ENCODE measurements around the gene ADGRA1.

The ADGRA1 gene

DNA sequence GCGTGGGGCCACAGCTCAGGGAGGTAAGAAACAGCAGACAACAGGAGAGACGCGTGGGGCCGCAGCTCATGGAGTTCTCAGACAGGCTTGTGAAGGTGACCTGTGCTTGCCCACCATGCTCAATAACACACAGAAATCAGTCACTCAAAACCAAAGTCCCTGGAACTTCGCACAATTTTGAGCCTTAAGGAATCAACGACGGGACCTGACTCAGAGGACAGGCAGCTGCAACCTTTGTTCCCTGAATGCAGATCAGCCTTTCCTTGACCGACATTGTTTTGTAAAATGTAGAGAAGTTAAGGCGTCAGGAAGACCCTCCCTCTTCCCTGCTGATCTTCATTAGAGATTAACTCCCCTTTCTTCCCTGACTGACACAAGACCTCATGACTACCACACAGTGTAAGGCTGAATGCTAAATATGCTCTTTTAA is 63.8 kb downstream of the ADGRA1 start:
- no peak overlapping the region for H3K4me3 ChIP-seq (ENCODE audit: control insufficient read depth, low read depth, low read length)
- DNase-seq (ENCODE audit: low read depth), result no peak
- TF ChIP-seq, protein P1, sequence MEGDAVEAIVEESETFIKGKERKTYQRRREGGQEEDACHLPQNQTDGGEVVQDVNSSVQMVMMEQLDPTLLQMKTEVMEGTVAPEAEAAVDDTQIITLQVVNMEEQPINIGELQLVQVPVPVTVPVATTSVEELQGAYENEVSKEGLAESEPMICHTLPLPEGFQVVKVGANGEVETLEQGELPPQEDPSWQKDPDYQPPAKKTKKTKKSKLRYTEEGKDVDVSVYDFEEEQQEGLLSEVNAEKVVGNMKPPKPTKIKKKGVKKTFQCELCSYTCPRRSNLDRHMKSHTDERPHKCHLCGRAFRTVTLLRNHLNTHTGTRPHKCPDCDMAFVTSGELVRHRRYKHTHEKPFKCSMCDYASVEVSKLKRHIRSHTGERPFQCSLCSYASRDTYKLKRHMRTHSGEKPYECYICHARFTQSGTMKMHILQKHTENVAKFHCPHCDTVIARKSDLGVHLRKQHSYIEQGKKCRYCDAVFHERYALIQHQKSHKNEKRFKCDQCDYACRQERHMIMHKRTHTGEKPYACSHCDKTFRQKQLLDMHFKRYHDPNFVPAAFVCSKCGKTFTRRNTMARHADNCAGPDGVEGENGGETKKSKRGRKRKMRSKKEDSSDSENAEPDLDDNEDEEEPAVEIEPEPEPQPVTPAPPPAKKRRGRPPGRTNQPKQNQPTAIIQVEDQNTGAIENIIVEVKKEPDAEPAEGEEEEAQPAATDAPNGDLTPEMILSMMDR (IDR thresholded peaks at IDR 0.05; ENCODE audit: control insufficient read depth, insufficient read depth, low read depth, low read length, missing control alignments), result no peak

DNA sequence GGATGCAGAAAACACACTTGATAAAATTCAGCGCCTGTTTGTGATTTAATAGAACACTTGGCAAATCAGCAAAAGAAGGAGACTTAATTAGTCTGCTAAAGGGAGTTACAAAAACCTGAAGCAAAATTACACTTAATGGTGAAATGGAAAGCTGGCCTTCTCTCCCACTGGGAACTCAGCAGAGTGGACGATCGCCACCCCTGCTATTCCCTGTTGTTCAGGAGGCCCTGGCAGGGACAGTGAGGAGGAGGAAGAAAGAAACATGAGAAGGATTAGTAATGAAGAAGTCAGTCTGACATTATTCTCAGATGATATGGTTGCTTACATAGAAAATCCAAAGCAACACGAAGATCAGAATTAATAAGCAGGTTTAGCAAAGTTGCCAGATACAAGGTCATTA is 66.7 kb downstream of the ADGRA1 start:
- no peak for DNase-seq (ENCODE audit: low read depth)
- TF ChIP-seq, protein P1 (IDR thresholded peaks at IDR 0.05; ENCODE audit: control insufficient read depth, insufficient read depth, low read depth, low read length, missing control alignments), result no peak
- no peak overlapping the region for H3K4me3 ChIP-seq (ENCODE audit: control insufficient read depth, low read depth, low read length)

DNA sequence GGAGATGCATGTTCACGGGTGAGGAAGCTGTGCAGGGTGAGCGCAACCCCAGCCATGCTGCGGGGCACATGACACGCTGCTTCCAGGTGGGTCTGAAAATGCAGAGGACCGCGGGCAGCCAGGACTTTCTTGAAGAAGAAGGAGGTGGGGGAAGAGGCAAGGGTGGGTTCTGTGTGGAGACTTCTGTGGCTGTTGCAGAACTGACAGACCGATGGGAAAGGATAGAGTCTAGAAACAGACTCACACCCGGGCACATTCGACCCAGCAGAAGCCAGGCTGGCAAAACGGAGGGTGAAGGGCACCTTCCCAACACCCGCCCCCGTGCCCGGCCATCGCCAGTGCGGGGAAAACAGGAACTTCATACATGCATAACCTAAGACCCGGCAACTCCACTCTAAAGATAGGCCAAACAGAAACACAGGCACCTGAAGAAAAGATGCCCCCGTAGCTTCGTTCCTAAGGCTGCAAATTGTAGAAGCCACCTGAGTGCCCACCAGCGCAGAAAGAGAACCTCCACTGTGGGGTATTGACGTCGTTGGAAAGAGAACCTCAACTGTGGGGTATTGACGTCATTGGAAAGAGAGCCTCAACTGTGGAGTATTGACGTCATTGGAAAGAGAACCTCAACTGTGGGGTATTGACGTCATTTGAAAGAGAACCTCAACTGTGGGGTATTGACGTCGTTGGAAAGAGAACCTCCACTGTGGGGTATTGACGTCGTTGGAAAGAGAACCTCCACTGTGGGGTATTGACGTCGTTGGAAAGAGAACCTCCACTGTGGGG is 67.5 kb downstream of the ADGRA1 start:
- DNase-seq (ENCODE audit: low read depth), result no peak
- TF ChIP-seq, protein P1 (IDR thresholded peaks at IDR 0.05; ENCODE audit: control insufficient read depth, insufficient read depth, low read depth, low read length, missing control alignments), result no peak

DNA sequence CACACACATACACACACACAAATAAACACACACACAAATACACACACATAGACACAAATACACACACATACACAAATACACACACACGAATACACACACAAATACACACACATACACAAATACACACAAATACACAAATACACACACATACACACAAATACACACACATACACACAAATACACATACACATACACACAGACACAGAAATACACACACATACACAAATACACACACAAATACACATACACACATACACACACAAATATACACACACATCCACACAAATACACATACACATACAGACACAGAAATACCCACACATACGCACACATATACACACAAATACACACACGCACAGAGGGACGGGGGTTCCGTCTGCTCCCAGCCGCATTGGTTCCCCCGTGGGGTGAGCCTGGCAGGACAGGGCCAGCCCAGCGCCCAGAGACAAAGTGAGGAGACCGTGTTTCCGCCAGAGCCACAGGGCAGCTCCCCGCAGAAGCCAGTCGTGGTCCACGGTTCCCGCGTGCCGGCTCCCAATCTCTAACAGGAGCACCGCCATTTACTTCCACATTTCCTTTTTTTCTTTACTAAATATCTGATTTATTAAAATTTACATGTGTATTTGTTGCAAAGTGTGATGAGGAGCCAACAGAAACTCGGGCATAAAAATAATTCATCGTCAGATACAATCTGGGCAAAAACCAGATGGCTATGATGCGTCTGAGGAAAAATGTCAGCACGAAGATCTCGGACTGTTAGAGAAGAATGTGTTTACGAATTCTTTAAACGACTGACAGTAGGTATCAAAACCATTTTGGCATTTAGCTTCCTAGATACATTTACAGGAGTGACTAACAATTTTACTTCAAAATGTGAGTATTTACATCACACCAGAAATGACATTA is 69.2 kb downstream of the ADGRA1 start:
- TF ChIP-seq, protein P1 (IDR thresholded peaks at IDR 0.05; ENCODE audit: control insufficient read depth, insufficient read depth, low read depth, low read length, missing control alignments), result no peak
- H3K4me3 ChIP-seq (ENCODE audit: control insufficient read depth, low read depth, low read length), result no peak overlapping the region
- DNase-seq (ENCODE audit: low read depth), result no peak

More for the DNA sequence above, 67.5 kb downstream of the ADGRA1 start:
- no peak overlapping the region for H3K4me3 ChIP-seq (ENCODE audit: control insufficient read depth, low read depth, low read length)

DNA sequence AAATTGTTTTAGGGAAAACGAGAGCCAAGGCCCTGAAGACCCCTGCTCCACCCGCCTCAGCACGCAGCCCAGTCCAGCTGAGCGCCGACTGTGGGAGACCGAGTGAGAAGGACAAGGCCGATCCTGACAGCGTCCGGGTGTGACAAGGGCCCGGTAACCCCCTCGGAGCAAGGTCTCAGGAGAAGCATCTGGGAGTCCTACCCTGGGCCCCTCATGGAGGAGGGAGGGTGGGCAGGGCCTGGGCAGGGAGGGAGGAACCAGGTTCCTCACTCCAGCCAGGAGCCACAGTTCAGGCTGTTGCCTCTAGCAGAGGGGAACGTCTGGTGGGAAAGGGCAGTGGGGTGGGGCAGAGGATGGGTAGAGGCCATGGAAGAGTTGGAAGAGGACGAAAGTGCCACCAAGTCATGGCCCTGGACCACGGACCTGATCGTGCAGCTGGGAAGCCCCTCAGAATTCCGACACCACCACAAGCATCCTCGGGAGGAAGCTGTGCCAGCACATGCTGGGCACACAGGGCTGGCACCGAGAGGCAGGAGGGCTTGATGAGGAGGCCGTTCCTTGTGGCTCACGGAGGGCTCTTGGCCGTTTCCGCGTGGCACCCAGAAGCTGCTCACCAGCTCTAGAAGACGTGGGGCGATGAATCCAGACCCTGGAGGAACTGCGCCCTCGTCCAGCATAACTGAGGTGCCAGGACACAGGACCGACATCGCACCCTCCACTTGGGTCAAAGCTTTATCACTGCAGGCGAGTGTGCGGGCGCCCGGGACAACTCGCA is 70.1 kb downstream of the ADGRA1 start:
- TF ChIP-seq, protein P1 (IDR thresholded peaks at IDR 0.05; ENCODE audit: control insufficient read depth, insufficient read depth, low read depth, low read length, missing control alignments), result no peak
- H3K4me3 ChIP-seq (ENCODE audit: control insufficient read depth, low read depth, low read length), result no peak overlapping the region
- no peak for DNase-seq (ENCODE audit: low read depth)

DNA sequence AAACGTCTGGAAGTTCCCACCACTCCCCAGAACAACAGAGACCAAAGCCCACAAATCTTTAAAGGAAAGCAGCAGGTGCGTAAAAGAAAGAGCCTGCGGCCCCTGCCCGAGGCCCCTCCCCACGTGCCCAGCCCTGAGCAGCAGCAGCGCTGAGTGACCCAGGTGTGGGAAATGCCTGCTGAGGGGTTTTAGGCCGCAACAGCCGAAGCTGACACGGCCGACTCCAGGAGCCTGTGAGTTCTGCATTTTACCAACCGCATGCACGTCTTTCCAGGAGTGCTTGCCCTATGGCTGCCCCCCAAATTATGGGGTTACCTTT is 70.7 kb downstream of the ADGRA1 start:
- no peak overlapping the region for H3K4me3 ChIP-seq (ENCODE audit: control insufficient read depth, low read depth, low read length)
- DNase-seq (ENCODE audit: low read depth), result no peak
- TF ChIP-seq, protein P1 (IDR thresholded peaks at IDR 0.05; ENCODE audit: control insufficient read depth, insufficient read depth, low read depth, low read length, missing control alignments), result no peak
